Type B pancreatic cell (in vitro differentiated cells): ENCODE measurements around the gene SCN4B. TPM values are rescaled to one million over a fixed set of nuclear protein-coding genes. Genes with fewer than 3 reads are reported as not detected.

ENCODE experiments used
- DNase-seq: peaks from one replicate; pipeline ENCODE4 v3.0.0; 2021; ENCODE audit warnings: mixed read lengths; ENCODE audit not compliant: unreplicated experiment; ENCODE audit errors: extremely low spot score
- H3K27ac Mint-ChIP-seq: 2 replicates; pipeline ENCODE4 v1.8.0; 2021; ENCODE audit warnings: mild to moderate bottlenecking, mixed read lengths
- H3K27me3 Mint-ChIP-seq: 2 replicates; pipeline ENCODE4 v1.8.0; 2021; ENCODE audit warnings: mixed read lengths
- H3K36me3 Mint-ChIP-seq: 2 replicates; pipeline ENCODE4 v1.8.0; 2021; ENCODE audit warnings: mixed read lengths
- H3K4me1 Mint-ChIP-seq: one replicate; pipeline ENCODE4 v1.8.0; 2021; ENCODE audit warnings: mixed read lengths; ENCODE audit not compliant: unreplicated experiment
- H3K4me3 Mint-ChIP-seq: 2 replicates; pipeline ENCODE4 v1.8.0; 2021; ENCODE audit warnings: mild to moderate bottlenecking, mixed read lengths
- H3K9me3 Mint-ChIP-seq: 2 replicates; pipeline ENCODE4 v1.8.0; 2021; ENCODE audit warnings: mixed read lengths
- CTCF ChIP-seq: fragments of 200-600 bp; sonication (generic); conservative IDR thresholded peaks from 2 replicates; pipeline ENCODE4 v1.5.0; 2021; ENCODE audit warnings: antibody characterized with exemption, mild to moderate bottlenecking
- total RNA-seq: library from RNA; stranded (reverse); gene quantifications from 2 replicates; pipeline ENCODE4 v1.2.1, GENCODE V29; 2021; ENCODE audit warnings: low replicate concordance

The SCN4B gene
- total RNA-seq, 1 donor from 2014 or later = 2.0 TPM

- no peaks in the 10 kb centered on the region for H3K27me3 Mint-ChIP-seq
- DNase-seq = no peak
- no peaks in the 10 kb centered on the region for H3K9me3 Mint-ChIP-seq
- H3K36me3 Mint-ChIP-seq = no peaks in the 10 kb centered on the region
- TF ChIP-seq CTCF = no peak
- H3K4me3 Mint-ChIP-seq = no peak overlapping the region
- peaks cover 29% of the 10 kb centered on the region for H3K4me1 Mint-ChIP-seq
- H3K27ac Mint-ChIP-seq = no peak overlapping the region
Measured at GRCh38 chr11:118095967-118096367, 56.7 kb downstream of the SCN4B start.

GRCh38 chr11:118095493-118095892 is 57.1 kb downstream of the SCN4B start:
- Mint-ChIP-seq H3K36me3 (no peaks in the 10 kb centered on the region), H3K27me3 (no peaks in the 10 kb centered on the region), H3K27ac (no peak overlapping the region), H3K9me3 (no peaks in the 10 kb centered on the region), H3K4me3 (no peak overlapping the region), H3K4me1 (peaks cover 29% of the 10 kb centered on the region)
- DNase-seq = no peak
- no peak for TF ChIP-seq CTCF

- H3K36me3 Mint-ChIP-seq = no peaks in the 10 kb centered on the region
- H3K9me3 Mint-ChIP-seq = peaks cover 5% of the 10 kb centered on the region
- peaks cover 17% of the 10 kb centered on the region for H3K4me1 Mint-ChIP-seq
- TF ChIP-seq CTCF = no peak
- no peaks in the 10 kb centered on the region for H3K27me3 Mint-ChIP-seq
- no peak for DNase-seq
- H3K27ac Mint-ChIP-seq = no peak overlapping the region
- no peak overlapping the region for H3K4me3 Mint-ChIP-seq
Measured at GRCh38 chr11:118092907-118093571, 59.6 kb downstream of the SCN4B start.

- Mint-ChIP-seq H3K27ac (peak overlapping the region; percentile 9), H3K4me3 (no peak overlapping the region), H3K4me1 (peaks cover 22% of the 10 kb centered on the region), H3K9me3 (peaks cover 12% of the 10 kb centered on the region), H3K36me3 (peaks cover 6% of the 10 kb centered on the region), H3K27me3 (no peaks in the 10 kb centered on the region)
- TF ChIP-seq CTCF = no peak
- no peak for DNase-seq
Measured at GRCh38 chr11:118091690-118092089, 60.9 kb downstream of the SCN4B start.

- Mint-ChIP-seq H3K27me3 (no peaks in the 10 kb centered on the region), H3K27ac (peak overlapping the region; percentile 9), H3K9me3 (peaks cover 12% of the 10 kb centered on the region)
Measured at GRCh38 chr11:118090545-118091162, 62.0 kb downstream of the SCN4B start.

More at GRCh38 chr11:118090545-118091162, 62.0 kb downstream of the SCN4B start:
- Mint-ChIP-seq H3K36me3 (peaks cover 9% of the 10 kb centered on the region), H3K4me1 (peaks cover 17% of the 10 kb centered on the region), H3K4me3 (no peak overlapping the region)
- TF ChIP-seq CTCF = no peak
- DNase-seq = no peak
